Measurements from ENCODE around the gene FBXW9.
"Not testable (repeated sequence)": the region's sequence is repeated elsewhere in the genome, so short reads cannot be mapped to it uniquely, and the experiment has no call there.

FBXW9 gene

DNA sequence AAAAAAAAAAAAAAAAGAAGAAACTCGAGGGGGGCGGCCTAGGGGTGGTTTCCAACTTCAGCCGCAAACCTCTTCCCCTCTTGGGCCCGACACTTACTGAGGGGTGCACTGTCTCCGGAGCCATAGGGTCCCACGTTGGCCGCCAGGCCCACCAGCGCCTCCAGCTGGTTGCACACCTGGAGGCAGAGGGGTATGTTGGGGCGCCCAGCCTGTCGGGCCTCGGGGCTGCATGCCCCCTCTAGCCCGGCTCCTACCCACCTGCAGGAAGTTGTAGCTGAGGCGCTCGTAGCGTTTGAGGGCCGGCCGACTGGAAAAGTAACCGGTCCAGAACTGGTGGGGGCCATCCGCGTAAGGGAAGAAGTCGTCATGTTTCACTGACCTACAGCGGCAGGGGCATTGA, 38.5 kb downstream of the FBXW9 start:
- FAIRE-seq (no peak), DNase-seq (ENCODE audit: low spot score) (no peak)

GRCh38 chr19:12656899-12657571, 39.4 kb downstream of the FBXW9 start:
- FAIRE-seq (no peak), DNase-seq (ENCODE audit: low spot score) (no peak)

DNA sequence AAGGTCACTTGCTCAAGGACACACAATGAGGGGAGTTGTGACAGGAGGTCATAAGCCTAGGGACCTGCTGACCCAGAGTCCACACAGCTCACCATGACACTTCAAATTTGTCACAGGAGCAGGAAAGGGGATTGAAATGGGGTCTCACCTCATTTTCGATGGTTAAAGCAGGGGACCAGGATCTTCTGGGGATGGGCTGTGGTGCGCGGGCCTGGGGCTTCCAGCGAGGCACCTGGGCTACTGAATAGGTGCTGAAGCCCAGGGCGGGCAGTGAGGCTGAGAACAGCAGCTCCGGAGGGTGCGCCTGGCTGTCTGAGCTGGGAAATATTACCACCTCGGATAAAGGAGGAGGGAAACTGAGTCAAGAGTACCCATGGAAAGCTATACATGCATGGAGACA, 40.9 kb downstream of the FBXW9 start:
- no peak for DNase-seq (ENCODE audit: low spot score)
- FAIRE-seq: no peak

DNA sequence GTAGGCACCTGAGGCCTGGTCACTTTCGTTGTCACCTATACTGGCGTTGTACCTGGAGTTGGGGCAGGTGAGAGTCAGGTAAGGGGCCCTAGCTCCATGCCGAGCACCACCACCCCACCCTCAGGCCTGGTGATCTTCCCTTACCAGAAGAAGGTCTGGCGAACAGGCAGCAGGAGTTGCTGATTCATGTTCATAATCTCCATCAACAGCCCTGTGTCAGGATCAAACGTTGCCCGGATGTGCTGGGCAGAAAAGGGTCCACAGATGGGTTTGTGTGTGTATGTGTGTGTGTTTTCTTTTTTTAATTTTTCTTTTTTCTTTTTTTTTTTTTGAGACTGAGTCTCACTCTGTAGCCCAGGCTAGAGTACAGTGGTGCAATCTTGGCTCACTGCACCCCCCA, 44.2 kb downstream of the FBXW9 start:
- DNase-seq (ENCODE audit: low spot score) (no peak), FAIRE-seq (no peak)

DNA sequence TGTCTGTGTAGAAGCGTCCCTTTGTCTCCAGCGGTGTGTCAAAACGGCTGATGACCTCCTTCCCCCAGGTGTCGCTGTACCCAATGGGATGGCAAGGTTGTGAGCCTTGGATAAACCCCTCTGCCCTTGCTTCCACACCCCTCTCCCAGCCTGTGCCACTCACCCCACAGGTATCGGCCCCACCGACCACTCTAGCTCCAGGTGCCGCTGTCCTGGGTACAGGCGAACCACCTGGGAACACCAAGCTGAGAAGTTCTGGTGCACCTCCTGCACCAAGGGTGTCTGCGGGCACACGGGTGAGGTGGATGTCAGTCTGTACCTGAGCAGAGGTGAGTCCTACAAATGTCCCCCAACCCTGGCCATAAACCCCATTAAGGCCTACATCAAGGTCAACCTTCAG, 46.5 kb downstream of the FBXW9 start:
- DNase-seq (ENCODE audit: low spot score): no peak
- FAIRE-seq: no peak

DNA sequence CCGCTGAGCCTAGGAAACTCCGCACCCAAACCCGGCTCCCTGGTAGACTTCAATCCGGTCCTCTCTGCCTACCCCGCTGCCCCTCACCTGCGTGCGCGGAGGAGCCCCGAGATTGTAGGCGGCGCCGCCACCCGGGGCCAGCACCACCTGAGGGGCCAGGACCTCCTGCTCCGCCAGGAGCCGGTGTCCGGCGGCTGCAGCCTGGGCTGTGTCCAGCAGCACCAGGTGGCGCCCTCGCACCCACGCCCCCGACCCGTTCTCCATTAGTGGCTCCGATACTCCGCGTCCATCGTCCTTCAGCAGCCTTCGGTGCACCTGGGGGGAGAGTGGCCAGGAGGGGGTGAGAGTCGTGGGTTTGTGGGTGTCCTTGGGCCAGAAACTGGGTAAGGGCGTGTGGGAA, 48.3 kb downstream of the FBXW9 start:
- FAIRE-seq (no peak), DNase-seq (ENCODE audit: low spot score) (no peak)

- DNase-seq (ENCODE audit: low spot score) (no peak), FAIRE-seq (no peak)
Observed at GRCh38 chr19:12647490-12648071, 48.9 kb downstream of the FBXW9 start.

DNA sequence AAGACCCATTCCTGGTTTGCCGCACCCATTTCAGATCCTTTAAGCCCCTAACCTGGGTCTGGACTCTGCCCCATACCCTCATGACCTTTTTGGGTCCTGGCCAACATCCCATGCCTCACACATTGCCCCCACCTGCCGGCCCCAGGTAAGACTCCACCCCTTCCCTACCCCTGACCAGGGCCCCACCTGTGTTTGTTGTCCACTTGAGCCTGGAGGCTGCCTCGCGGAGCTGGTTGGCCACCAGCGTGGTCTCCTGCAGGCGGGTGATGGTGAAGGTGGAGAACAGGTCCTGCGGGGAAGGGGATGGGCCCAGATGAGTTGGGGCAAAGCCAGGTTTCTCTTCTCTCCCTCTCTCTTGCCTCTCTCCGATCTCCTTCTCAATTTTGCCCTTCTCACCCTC, 49.4 kb downstream of the FBXW9 start:
- DNase-seq (ENCODE audit: low spot score) (no peak), FAIRE-seq (no peak)

DNA sequence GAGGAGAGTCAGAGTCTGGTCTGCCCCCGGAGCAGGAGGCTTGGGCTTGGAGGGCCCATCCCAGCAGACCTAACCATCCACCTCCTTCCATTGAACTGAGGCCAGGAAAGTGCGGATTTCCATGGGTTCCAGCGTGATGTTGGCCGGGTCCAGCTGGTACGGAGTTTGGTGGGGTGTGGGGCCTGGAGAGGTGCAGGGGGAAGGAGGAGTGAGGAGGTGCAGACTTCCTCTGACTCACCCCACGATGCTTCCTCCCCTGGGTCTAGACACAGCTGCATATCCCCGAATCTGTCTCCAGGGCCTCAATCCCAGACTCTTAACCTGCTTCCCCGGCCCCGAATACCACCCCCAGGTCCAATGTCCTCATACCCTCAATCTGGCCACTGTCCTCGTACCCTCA, 49.9 kb downstream of the FBXW9 start:
- no peak for DNase-seq (ENCODE audit: low spot score)
- no peak for FAIRE-seq

DNA sequence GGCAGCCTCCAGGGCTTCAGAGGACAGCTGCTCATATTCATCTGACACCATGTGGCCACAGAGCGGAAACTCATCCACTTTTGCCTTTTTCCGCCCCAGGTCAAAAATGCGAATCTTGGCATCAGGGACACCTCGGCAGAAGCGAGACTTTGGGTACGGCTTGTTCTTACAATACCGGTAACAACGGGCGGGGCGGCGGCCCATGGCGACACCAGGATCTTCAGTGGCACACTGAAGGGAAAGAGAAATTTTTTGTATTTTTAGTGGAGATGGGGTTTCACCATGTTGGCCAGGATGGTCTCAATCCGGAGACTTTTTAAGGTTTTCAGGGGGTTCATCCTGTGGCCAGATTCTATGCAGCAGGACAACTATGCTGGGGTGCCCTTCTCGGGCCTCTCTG, 52.7 kb downstream of the FBXW9 start:
- not testable (repeated sequence) for FAIRE-seq; DNase-seq (ENCODE audit: low spot score)

- DNase-seq (ENCODE audit: low spot score): no peak
- no peak for FAIRE-seq
Observed at GRCh38 chr19:12642506-12642905, 53.9 kb downstream of the FBXW9 start.

GRCh38 chr19:12641456-12641855, 55.0 kb downstream of the FBXW9 start:
- DNase-seq (ENCODE audit: low spot score) (no peak), FAIRE-seq (no peak)

GRCh38 chr19:12639901-12640613, 56.4 kb downstream of the FBXW9 start:
- FAIRE-seq (no peak), DNase-seq (ENCODE audit: low spot score) (peak; percentile 75)
